Breast epithelium (tissue), 3 donors: ENCODE data around the gene DMD.

Source experiments
- POLR2A ChIP-seq: fragments of 450-650 bp; IDR thresholded peaks from one replicate; pipeline ENCODE4 v1.6.1; 2016; ENCODE audit warnings: antibody characterized with exemption, mild to moderate bottlenecking, moderate library complexity
- TF ChIP-seq, protein P1 (sequence below), 3 donors: fragments of 450-650 bp; IDR thresholded peaks; one replicate each; pipeline ENCODE4 v1.5.1; 2016 to 2017; ENCODE audit warnings: antibody characterized with exemption in 3 of 3, mild to moderate bottlenecking in 3 of 3, moderate library complexity in 3 of 3

DNA sequence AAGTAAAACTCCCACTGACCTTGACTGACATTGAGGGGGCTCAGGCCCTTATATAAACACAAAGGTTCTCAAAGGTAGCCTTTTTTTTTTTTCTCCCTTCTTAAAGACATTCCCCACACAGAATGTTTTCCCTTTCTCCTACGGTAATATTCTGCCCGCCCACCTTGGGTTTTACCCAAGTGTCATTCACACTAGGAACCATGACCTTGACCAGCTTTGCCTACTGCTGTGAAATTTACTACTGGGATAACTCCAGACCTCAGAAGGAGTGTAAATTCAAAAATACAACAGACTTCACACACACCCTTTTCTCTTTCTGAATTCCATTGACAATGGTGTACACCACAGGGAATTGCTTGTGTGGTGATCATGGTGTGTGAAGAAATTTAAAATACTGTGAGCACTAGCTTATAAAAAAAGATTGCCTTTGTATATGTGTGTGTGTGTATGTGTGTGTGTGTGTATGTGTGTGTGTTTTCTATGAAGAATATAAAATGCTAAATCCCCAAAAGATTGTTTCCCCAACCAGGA is 1550.0 kb downstream of the DMD start:
- TF ChIP-seq POLR2A, result no peak
- TF ChIP-seq, protein P1, sequence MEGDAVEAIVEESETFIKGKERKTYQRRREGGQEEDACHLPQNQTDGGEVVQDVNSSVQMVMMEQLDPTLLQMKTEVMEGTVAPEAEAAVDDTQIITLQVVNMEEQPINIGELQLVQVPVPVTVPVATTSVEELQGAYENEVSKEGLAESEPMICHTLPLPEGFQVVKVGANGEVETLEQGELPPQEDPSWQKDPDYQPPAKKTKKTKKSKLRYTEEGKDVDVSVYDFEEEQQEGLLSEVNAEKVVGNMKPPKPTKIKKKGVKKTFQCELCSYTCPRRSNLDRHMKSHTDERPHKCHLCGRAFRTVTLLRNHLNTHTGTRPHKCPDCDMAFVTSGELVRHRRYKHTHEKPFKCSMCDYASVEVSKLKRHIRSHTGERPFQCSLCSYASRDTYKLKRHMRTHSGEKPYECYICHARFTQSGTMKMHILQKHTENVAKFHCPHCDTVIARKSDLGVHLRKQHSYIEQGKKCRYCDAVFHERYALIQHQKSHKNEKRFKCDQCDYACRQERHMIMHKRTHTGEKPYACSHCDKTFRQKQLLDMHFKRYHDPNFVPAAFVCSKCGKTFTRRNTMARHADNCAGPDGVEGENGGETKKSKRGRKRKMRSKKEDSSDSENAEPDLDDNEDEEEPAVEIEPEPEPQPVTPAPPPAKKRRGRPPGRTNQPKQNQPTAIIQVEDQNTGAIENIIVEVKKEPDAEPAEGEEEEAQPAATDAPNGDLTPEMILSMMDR (IDR thresholded peaks at IDR 0.05), result no peak
